Aorta (tissue), 5 donors: ENCODE results near the gene GJA8. TPM values are rescaled to one million over a fixed set of nuclear protein-coding genes. Genes with fewer than 3 reads are reported as not detected.
"Not testable (repeated sequence)": the region's sequence is repeated elsewhere in the genome, so short reads cannot be mapped to it uniquely, and the experiment has no call there.

Experiments
- ATAC-seq: fragments of 200-7000 bp; cut with Tn5 transposase; one replicate; pipeline ENCODE4 v1.9.1; 2022; ENCODE audit warnings: moderate library complexity; ENCODE audit not compliant: low FRiP score
- DNase-seq, 2 donors: peaks; one replicate each; pipeline ENCODE4 v3.0.0-alpha.2; 2020
- H3K27ac ChIP-seq, 2 donors: one replicate each; pipeline ENCODE4 v1.5.1; 2013; ENCODE audit warnings: low read length in 2 of 2, mild to moderate bottlenecking in 2 of 2, moderate library complexity in 2 of 2, control low read depth in 1 of 2, inconsistent platforms in 1 of 2, low read depth in 1 of 2
- H3K27me3 ChIP-seq, 2 donors: one replicate each; pipeline ENCODE4 v1.6.1; 2013; ENCODE audit warnings: control low read depth in 1 of 2, low read length in 1 of 2, mild to moderate bottlenecking in 1 of 2, moderate library complexity in 1 of 2; ENCODE audit not compliant: insufficient read depth in 2 of 2, control insufficient read depth in 1 of 2
- H3K36me3 ChIP-seq, 2 donors: one replicate each; pipeline ENCODE4 v1.6.1; 2013; ENCODE audit warnings: control low read depth in 1 of 2, low read length in 1 of 2, mild to moderate bottlenecking in 1 of 2; ENCODE audit not compliant: insufficient read depth in 2 of 2, control insufficient read depth in 1 of 2
- H3K4me1 ChIP-seq, 2 donors: one replicate each; pipeline ENCODE4 v1.6.1; 2013; ENCODE audit warnings: low read length in 2 of 2, control low read depth in 1 of 2, mild to moderate bottlenecking in 1 of 2, moderate library complexity in 1 of 2; ENCODE audit not compliant: insufficient read depth in 2 of 2, control insufficient read depth in 1 of 2
- H3K4me3 ChIP-seq, 2 donors: one replicate each; pipeline ENCODE4 v1.5.1; 2013; ENCODE audit warnings: low read length in 2 of 2, control low read depth in 1 of 2, mild to moderate bottlenecking in 1 of 2
- H3K9me3 ChIP-seq: one replicate; pipeline ENCODE4 v1.6.1; 2013; ENCODE audit warnings: mild to moderate bottlenecking, low read length; ENCODE audit not compliant: control insufficient read depth
- WGBS, 2 donors: extraction: QIAGEN DNeasy Blood & Tissue Kit; methylation state at CpG; one replicate each; pipeline ENCODE4 v1.1.7; 2013; 5-methylcytosine and 5-hydroxymethylcytosine counted together
- intact Hi-C, 2 donors: fragments of 100-400 bp; cut with DNase I; formaldehyde crosslinking; loops; one replicate each; pipeline versions ENCODE4 v1.14.2 to v1.15.0; 2022
- polyA plus RNA-seq, 2 donors: library from polyadenylated mRNA; stranded (reverse); fragments of 200-250 nt; gene quantifications; one replicate each; pipeline ENCODE4 v1.2.3, GENCODE V29; 2013
- total RNA-seq, 2 donors: library from RNA; stranded (reverse); fragmentation: NEBNext Ultra II Directional; extraction: Animal tissue kit (Norgen Biotek cat#: 25700); gene quantifications; one replicate each; pipeline ENCODE4 v1.2.1, GENCODE V29; 2021
- donor health status: healthy with polysubstance abuse.
- donor health status: Bipolar disorder and iron deficiency.
- donor health status: DM: no; HTN: no; CAD: no.
- donor health status: DM: no; HTN: no; CAD: no.
- donor health status: DM: yes; HTN: yes; CAD: no.

GJA8 gene
- total and polyA plus RNA-seq, 4 donors, result not detected

DNA sequence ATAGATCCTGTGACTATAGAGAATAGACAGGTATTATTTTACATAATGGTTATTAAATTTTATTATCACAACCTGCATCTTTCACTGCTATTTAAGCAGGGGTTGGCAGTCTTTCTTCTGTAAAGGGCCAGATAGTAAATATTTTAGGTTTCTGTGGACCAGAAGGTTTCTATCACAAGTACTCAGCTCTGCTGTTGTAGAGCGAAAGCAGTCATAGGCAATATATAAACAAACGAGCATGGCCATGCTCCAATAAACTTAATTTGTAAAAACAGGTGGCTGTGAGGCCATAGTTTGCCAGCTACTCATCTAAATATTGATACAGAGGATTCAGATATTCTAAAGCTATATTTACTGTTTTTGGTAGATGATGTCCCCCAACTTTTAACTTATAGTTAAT, 37.9 kb downstream of the GJA8 start:
- WGBS, 2 donors, result 88 to 90% methylated on average over 2 of the region's 2 CpGs
- H3K27ac ChIP-seq, H3K4me1 ChIP-seq, intact Hi-C loops, ATAC-seq, H3K27me3 ChIP-seq, H3K4me3 ChIP-seq, H3K36me3 ChIP-seq, H3K9me3 ChIP-seq, DNase-seq: not testable (repeated sequence)

- ATAC-seq, DNase-seq, H3K36me3 ChIP-seq, H3K9me3 ChIP-seq, H3K27me3 ChIP-seq, H3K4me3 ChIP-seq, intact Hi-C loops, H3K4me1 ChIP-seq, H3K27ac ChIP-seq: not testable (repeated sequence)
- no CpG with 5 or more reads among the region's 1 CpG for WGBS, 2 donors
Observed at GRCh38 chr1:147942563-147942962, 40.0 kb downstream of the GJA8 start.

DNA sequence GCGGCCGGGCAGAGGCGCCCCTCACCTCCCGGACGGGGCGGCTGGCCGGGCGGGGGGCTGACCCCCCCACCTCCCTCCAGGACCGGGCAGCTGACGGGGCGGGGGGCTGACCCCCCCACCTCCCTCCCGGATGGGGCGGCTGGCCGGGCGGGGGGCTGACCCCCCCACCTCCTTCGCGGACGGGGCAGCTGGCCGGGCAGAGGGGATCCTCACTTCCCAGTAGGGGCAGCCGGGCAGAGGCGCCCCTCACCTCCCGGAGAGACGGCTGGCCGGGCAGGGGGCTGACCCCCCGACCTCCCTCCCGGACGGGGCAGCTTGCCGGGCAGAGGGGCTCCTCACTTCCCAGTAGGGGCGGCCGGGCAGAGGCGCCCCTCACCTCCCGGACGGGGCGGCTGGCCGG, 46.9 kb downstream of the GJA8 start:
- H3K36me3 ChIP-seq, ATAC-seq, DNase-seq, H3K27me3 ChIP-seq, H3K4me3 ChIP-seq, H3K4me1 ChIP-seq, intact Hi-C loops, H3K27ac ChIP-seq, H3K9me3 ChIP-seq: not testable (repeated sequence)
- WGBS, 2 donors, result 96 to 98% methylated on average over 10 to 35 of the region's 35 CpGs

Other genes starting within 250 kb of the GJA8 start
- gene ACP6, start 232.3 kb upstream of the GJA8 start, total RNA-seq, result 10 to 100 TPM; 13.4 to 15.6 TPM
- 10 to 100 TPM in 1 of 2 donors, 1 to 10 TPM in 1; 5.9 to 24.0 TPM for gene ACP6, start 232.3 kb upstream of the GJA8 start, polyA plus RNA-seq
- gene GJA5, start 142.2 kb upstream of the GJA8 start, total RNA-seq, result 10 to 100 TPM; 59.1 to 77.2 TPM
- gene GJA5, start 142.2 kb upstream of the GJA8 start, polyA plus RNA-seq, result 10 to 100 TPM in 1 of 2 donors, 1 to 10 TPM in 1; 7.5 to 17.6 TPM
- gene GPR89B, start 25.6 kb downstream of the GJA8 start, total RNA-seq, result 10 to 100 TPM; 13.3 to 15.2 TPM
- 10 to 100 TPM in 1 of 2 donors, 1 to 10 TPM in 1; 2.6 to 15.3 TPM for gene GPR89B, start 25.6 kb downstream of the GJA8 start, polyA plus RNA-seq
- 10 to 100 TPM in 1 of 2 donors, 1 to 10 TPM in 1; 8.8 to 15.3 TPM for gene NBPF11, start 249.5 kb downstream of the GJA8 start, total RNA-seq
- gene NBPF11, start 249.5 kb downstream of the GJA8 start, polyA plus RNA-seq, result 1 to 10 TPM; 2.8 to 9.0 TPM